ENCODE measurements around the gene MALRD1.

Gene MALRD1

GRCh38 chr10:19653931-19654330 is 605.3 kb downstream of the MALRD1 start:
- no peak for TF ChIP-seq REST (IDR thresholded peaks at IDR 0.05; ENCODE audit: insufficient read depth in 1 of 2, low read depth in 2 of 2, low read length in 2 of 2)
- no peak for TF ChIP-seq FOXP2 (optimal IDR thresholded peaks at IDR 0.05; ENCODE audit: borderline replicate concordance, extremely low read depth, extremely low read length, insufficient read depth)
- no peak for TF ChIP-seq POLR2AphosphoS5 (IDR thresholded peaks at IDR 0.05; ENCODE audit: low read depth, low read length)
- TF ChIP-seq SIN3A (IDR thresholded peaks at IDR 0.05; ENCODE audit: borderline replicate concordance, insufficient read depth, low read length): no peak
- TF ChIP-seq TAF1 (IDR thresholded peaks at IDR 0.05; ENCODE audit: borderline replicate concordance, insufficient read depth, low read length): no peak

DNA sequence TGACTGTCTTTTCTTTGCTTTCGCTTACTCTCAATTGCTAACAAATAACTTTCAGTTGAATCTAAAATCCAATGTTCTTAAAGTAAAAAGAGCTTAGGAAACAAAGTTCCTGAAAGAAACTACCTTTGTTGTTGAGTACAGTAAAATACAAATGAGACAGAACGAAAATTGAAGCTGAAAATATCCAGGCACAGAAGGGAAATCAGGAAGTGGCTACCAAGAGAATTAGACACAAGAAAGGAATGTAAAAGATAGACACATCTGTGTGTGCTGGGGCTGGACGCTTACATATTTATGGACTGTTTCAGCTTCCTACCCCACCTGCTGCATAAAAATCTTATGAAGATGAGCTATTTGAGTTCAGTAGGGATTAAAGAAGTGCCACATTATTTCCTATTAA is 606.0 kb downstream of the MALRD1 start:
- no peak for TF ChIP-seq POLR2AphosphoS5 (IDR thresholded peaks at IDR 0.05; ENCODE audit: low read depth, low read length)

DNA sequence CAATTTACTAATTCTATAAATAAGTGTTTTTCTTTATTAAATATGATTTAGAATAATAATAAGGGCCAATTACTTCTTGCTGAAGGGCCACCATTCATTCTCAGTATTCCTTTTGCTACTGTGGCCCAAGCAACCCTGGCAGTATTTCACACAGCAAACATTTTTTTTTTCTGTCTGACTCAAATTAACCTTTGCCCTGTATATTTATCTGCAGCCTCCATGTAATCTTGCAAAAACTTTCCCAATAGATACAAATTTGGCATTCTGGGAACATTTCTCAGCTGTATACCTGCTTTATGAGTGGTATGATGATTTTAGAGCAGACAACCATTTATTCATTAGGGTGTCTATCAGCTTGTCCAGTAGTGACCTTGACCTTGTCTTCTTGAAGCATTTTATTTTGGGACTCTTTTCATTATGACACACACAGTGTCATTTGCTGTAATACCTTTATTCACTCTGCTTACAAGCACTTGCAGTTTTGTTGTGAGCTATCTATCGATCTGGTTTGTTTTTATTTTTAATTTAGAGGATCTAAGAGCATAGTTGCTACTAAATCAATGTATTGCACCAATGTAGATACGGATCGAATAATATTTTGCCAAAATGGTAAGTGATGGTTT is 607.9 kb downstream of the MALRD1 start:
- TF ChIP-seq POLR2AphosphoS5 (IDR thresholded peaks at IDR 0.05; ENCODE audit: low read depth, low read length) (no peak), TAF1 (IDR thresholded peaks at IDR 0.05; ENCODE audit: borderline replicate concordance, insufficient read depth, low read length) (no peak), FOXP2 (optimal IDR thresholded peaks at IDR 0.05; ENCODE audit: borderline replicate concordance, extremely low read depth, extremely low read length, insufficient read depth) (no peak), REST (IDR thresholded peaks at IDR 0.05; ENCODE audit: insufficient read depth in 1 of 2, low read depth in 2 of 2, low read length in 2 of 2) (no peak), SIN3A (IDR thresholded peaks at IDR 0.05; ENCODE audit: borderline replicate concordance, insufficient read depth, low read length) (no peak)

DNA sequence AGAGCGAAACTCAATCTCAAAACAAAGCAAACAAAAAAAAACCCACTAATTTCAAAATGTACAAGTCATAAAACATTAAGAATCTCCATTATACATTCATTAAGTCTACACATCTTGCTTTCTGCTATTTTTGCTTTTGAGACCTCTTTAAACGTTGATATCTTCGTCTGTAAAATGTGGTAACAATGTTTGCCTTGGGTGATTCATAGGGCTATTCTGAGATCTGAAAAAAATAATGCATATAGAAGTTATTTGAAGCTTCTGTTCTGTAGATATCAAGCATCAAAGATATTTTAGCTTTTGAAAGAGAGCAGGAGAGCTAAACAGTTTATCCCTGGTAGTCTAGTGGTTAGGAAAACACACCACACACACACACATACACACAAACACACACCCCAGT is 609.5 kb downstream of the MALRD1 start:
- TF ChIP-seq POLR2AphosphoS5 (IDR thresholded peaks at IDR 0.05; ENCODE audit: low read depth, low read length) (no peak), REST (IDR thresholded peaks at IDR 0.05; ENCODE audit: insufficient read depth in 1 of 2, low read depth in 2 of 2, low read length in 2 of 2) (no peak), TAF1 (IDR thresholded peaks at IDR 0.05; ENCODE audit: borderline replicate concordance, insufficient read depth, low read length) (no peak), SIN3A (IDR thresholded peaks at IDR 0.05; ENCODE audit: borderline replicate concordance, insufficient read depth, low read length) (no peak), FOXP2 (optimal IDR thresholded peaks at IDR 0.05; ENCODE audit: borderline replicate concordance, extremely low read depth, extremely low read length, insufficient read depth) (no peak)

- TF ChIP-seq TAF1 (IDR thresholded peaks at IDR 0.05; ENCODE audit: borderline replicate concordance, insufficient read depth, low read length) (no peak), POLR2AphosphoS5 (IDR thresholded peaks at IDR 0.05; ENCODE audit: low read depth, low read length) (no peak), FOXP2 (optimal IDR thresholded peaks at IDR 0.05; ENCODE audit: borderline replicate concordance, extremely low read depth, extremely low read length, insufficient read depth) (no peak), SIN3A (IDR thresholded peaks at IDR 0.05; ENCODE audit: borderline replicate concordance, insufficient read depth, low read length) (no peak), REST (IDR thresholded peaks at IDR 0.05; ENCODE audit: insufficient read depth in 1 of 2, low read depth in 2 of 2, low read length in 2 of 2) (no peak)
These were observed 610.1 kb downstream of the MALRD1 start for GRCh38 chr10:19658622-19659233.

Data from PFSK-1 (cell line).